Stimulated activated CD4-positive, alpha-beta T cell treated with anti-CD3 and anti-CD28 coated beads, TNF-alpha, amount 100 ng/mL, for 1 hour (primary cell): ENCODE results near the gene CFAP43.

Experiments used
- DNase-seq, 3 donors: peaks; one replicate each; pipeline ENCODE4 v3.0.0-alpha.2; 2020; ENCODE audit warnings: low read depth in 3 of 3, low spot score in 1 of 3

CFAP43 gene, protein sequence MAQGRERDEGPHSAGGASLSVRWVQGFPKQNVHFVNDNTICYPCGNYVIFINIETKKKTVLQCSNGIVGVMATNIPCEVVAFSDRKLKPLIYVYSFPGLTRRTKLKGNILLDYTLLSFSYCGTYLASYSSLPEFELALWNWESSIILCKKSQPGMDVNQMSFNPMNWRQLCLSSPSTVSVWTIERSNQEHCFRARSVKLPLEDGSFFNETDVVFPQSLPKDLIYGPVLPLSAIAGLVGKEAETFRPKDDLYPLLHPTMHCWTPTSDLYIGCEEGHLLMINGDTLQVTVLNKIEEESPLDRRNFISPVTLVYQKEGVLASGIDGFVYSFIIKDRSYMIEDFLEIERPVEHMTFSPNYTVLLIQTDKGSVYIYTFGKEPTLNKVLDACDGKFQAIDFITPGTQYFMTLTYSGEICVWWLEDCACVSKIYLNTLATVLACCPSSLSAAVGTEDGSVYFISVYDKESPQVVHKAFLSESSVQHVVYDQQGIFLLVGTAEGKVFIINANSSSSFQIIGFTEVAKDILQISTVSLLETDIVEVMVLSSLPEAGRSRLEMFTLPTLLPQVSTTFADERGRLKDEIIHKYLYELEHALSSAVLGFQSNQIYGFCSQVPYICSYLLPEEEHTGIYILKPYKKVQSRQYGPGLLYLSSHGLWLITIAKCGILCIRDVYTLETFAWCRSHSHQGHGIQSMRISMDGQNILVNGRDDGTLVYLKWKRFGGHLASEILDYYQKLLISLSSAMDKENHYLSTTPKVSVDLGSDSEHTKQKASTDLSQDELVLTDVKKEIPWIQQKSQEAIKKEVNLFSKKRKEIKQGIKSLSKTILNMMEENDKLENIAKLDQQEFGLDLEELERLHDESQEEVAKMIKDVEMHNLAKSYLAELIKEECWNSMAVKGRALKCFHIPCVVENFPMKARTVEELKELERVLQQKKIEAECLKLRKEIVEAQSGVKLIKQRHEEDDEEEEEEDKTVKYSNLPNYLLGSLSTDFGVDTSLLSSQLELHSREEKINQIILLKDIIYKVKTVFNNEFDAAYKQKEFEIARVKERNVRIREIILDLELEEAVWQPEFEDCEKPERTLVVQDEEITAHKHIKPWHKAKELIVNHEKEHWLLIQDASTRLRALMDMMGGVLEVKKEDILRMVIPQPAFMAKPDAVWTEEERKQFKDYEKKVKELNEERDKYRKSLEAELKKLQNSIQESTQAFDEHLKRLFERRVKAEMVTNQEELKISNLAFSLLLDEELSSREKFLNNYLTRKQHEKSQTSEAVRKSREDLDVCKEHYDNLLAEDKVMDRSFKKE (N-terminal part only)

DNA sequence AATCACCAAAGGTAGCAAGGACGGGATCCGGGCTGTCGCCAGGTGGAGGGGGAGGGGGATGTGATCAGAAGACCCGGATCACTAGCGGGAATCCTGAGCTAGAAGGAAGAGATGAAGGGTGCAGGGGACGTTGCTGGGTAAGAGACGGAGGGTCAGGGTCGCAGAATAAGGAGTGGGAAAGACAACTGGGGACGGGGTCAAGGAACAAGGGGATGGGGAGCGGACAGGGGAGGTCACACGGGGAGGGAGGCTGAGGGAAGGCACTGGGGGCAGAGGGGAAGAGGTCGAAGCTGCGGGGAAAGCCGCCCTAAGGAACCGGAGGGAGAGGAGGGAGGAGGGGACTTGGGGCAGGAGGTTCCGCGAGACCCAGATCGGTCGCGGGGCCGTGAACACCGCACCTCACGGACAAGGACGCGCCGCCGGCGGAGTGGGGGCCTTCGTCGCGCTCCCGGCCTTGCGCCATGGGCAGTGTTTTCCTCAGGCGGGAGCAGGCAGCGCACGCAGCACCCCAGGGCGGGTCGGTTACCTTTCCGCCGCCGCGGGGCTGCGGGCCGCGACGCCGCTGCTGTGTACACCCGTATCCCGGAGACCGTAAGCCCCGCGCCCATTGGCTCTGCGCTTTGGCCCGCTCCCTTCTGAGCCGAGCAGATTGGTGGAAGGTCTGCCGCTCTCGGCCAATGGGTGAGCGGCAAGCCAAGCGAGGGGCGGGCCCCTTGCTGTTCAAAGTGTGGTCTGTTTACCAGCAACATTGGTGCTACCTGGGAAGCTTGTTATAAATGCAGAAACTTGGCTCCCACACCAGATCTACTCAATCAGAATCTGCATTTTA is at the start of gene CFAP43:
Gene CFAP43, minus strand, starts transcription at position 581 of the 829 bp plus-strand sequence. Its CDS starts 118 bp downstream, at position 463.
- DNase-seq, result peak; percentile 99 to 100 (median 99)

GRCh38 chr10:104281694-104282093 is 49.5 kb upstream of the CFAP43 start:
- no peak for DNase-seq

- DNase-seq, result no peak
Observed at GRCh38 chr10:104279550-104280259, 47.5 kb upstream of the CFAP43 start.

- no peak for DNase-seq
Observed at GRCh38 chr10:104277785-104278184, 45.6 kb upstream of the CFAP43 start.

GRCh38 chr10:104276192-104276591 is 44.0 kb upstream of the CFAP43 start:
- no peak for DNase-seq

- peak in 1 of 3 donors; percentile 40 for DNase-seq
Observed at GRCh38 chr10:104274762-104275721, 42.9 kb upstream of the CFAP43 start.

DNA sequence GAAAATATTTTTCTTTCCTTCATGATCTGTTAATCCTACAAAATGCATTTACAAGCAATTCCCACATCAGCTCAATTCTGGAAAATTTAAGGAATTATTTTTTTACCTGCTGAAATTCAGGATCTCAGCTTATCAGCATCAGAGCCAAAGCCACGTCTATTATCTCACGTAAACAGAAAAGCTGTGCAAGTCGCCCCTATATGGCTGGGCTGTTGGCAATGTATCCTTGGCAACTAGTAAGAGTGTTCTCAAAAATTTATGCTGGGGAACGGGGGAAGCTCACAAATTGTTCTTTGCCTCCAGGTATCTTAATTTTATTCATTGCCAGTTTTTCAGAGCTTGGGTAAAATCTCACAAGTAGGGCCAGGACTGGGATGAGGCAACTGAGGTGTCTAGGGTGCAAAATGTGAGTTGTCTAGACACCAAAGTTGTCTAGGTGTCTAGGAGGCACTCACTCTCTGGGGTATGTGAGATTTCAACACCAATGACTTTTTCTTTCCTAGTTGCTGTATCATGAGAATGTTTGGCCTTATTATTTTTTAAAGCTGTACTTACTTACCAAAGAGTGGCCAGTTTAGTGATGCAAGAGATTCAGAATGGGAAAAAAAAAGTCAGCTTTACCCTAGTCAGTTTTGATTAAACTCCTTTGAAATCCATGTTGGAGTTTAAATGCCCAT is 41.9 kb upstream of the CFAP43 start:
- no peak for DNase-seq

- DNase-seq, result no peak
Observed at GRCh38 chr10:104273286-104273685, 41.1 kb upstream of the CFAP43 start.

- DNase-seq, result peak; percentile 91 to 96 (median 95)
Observed at GRCh38 chr10:104268713-104269645, 36.8 kb upstream of the CFAP43 start, which contains the start of gene GSTO2. Gene GSTO2 (plus strand): TSS chr10:104269184. CDS start chr10:104274916, 5,732 bp downstream.

- DNase-seq, result no peak
Observed at GRCh38 chr10:104268405-104268712, 36.2 kb upstream of the CFAP43 start.

GRCh38 chr10:104267721-104268404 is 35.7 kb upstream of the CFAP43 start:
- no peak for DNase-seq

DNA sequence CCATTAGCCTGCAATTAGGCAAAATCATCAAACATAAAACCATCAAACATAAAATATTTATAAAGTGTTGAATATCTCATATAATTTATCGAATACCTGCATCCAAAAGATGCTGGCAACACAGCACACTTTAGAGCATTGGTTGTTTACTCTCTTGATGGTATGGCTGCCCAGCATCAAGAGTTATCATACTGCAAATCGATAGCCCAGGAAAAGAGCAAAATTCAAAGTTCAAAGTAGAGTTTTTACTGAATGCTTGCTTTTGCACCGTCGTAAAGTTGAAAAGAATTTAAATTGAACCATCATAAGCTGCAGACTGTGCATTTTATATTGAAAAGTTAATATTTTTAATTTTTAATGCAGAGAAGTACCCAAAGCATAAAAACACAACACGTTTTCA is 32.6 kb upstream of the CFAP43 start:
- DNase-seq, result no peak

DNA sequence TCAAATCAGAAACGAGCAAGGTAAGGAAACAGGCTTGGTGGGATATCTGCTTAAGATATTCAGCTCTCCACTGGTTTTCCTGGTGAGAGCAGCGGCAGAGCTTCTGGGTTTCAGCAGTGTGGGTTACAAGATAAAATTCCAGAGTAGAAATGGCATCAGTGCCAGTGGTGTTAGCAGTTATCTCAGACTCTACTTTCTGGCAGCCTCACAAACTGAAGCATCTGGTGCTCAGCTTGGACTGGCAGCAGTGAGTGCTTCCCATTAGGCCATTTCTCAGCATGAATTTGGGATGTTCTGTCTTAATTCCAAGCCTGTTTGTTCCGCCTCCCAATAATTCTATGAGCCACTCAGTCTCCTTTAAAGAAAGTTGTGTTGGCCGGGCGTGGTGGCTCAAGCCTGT is 29.9 kb upstream of the CFAP43 start:
- no peak for DNase-seq

- DNase-seq, result no peak
Observed at GRCh38 chr10:104260775-104261115, 28.6 kb upstream of the CFAP43 start.

DNA sequence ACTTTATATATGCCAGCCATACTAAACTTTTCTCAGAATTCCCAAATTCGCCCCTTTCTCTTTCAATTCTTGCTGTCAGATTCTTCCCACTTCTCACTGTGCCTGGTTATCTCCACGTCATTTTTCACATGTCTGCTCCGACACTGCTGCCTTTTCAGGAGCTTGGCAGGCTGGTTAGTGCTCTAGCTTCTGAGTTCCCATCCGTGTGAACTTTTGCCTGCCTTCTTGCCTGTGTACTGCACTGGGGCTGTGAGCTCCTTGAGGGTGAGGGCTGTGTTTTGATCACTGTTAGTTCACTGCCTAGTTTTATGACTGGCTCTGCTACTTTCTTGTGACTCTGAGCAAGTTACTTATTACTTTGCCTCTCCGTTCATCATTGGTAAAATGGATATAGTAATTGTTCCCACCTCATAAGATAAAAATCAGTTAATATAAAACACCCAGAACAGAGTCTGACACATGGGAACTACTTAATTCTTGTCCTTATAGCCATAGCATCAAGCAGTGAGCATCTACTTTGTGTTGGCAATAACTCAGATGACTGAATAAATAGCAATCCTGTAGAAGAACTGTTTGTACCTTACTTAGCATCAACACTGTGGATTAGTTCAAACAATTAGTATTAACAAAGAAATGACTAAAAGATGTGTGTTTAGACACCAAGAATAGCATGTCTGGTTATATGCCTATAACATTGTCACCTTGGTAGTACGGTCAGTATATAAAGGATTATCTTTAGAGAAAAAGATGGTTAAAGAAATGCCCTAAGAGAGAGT is 28.0 kb upstream of the CFAP43 start:
- DNase-seq, result no peak

DNA sequence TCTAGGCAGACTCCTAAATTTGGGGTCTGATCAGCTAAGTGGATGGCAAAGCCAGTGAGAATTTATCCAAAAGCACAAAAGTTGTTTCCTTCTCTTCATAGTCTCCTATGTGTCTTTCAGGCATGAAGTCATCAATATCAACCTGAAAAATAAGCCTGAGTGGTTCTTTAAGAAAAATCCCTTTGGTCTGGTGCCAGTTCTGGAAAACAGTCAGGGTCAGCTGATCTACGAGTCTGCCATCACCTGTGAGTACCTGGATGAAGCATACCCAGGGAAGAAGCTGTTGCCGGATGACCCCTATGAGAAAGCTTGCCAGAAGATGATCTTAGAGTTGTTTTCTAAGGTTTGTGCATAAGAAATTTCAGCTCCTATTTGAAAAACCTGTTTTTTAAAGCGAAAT is 27.3 kb upstream of the CFAP43 start:
- DNase-seq, result no peak
